ENCODE measurements around the gene OR11H7.
"Not testable (repeated sequence)": the region's sequence is repeated elsewhere in the genome, so short reads cannot be mapped to it uniquely, and the experiment has no call there.

OR11H7 gene

GRCh38 chr14:20264361-20264760 lies 35.6 kb downstream of the OR11H7 start:
- DNase-seq (ENCODE audit: low read depth, low spot score); H3K4me3 ChIP-seq (ENCODE audit: low read length): not testable (repeated sequence)

DNA sequence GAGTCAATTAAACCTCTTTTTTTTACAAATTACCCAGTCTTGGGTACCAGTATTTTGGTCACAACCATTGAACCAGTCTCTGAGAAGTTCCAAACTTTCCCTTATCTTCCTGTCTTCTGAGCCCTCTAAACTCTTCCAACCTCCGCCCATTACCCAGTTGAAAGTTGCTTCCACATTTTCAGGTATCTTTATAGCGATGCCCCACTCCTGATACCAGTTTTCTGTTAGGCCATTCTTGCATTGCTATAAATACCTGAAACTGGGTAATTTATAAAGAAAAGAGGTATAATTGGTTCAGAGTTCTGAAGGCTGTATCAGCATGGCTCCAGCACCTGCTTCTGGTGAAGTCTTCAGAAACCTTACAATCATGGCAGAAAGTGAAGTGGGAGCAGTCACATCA lies 45.3 kb downstream of the OR11H7 start:
- no peak overlapping the region for H3K4me3 ChIP-seq (ENCODE audit: low read length)
- no peak for DNase-seq (ENCODE audit: low read depth, low spot score)

DNA sequence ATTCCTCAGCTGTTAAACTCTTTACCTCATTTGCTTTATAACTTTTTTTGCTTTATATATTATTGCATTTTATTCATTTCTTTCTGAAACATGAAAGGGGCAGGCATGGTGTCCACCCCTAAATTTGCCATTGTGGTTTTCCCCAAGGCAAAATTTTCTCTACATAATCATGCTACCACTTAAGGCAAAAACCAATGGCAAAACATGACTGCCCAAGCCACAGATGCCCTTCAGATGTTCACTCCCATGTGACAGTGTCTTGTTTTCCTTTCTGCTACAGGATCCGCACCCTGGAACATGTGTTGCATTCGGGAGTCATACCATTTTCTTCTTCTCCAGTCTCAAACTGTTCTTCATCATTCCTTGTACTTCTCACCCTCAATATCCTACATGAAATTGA lies 48.6 kb downstream of the OR11H7 start:
- no peak for DNase-seq (ENCODE audit: low read depth, low spot score)
- no peak overlapping the region for H3K4me3 ChIP-seq (ENCODE audit: low read length)

GRCh38 chr14:20278414-20278813 lies 49.6 kb downstream of the OR11H7 start:
- H3K4me3 ChIP-seq (ENCODE audit: low read length): no peak overlapping the region
- DNase-seq (ENCODE audit: low read depth, low spot score): peak; percentile 78

DNA sequence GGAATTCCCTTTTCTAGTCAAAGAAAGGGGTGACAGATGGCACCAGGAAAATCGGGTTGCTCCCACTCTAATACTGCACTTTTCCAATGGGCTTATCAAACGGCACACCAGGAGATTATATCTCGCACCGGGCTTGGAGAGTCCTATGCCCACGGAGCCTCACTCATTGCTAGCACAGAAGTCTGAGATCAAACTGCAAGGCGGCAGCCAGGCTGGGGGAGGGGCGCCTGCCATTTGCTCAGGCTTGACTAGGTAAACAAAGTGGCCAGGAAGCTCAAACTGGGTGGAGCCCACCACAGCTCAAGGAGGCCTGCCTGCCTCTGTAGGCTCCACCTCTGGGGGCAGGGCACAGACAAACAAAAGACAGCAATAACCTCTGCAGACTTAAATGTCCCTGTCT lies 51.5 kb downstream of the OR11H7 start:
- peak; percentile 39 for DNase-seq (ENCODE audit: low read depth, low spot score)
- H3K4me3 ChIP-seq (ENCODE audit: low read length): not testable (repeated sequence)
